Mammary epithelial cell (primary cell): ENCODE results near the gene MMS22L.

ENCODE experiments used
- CTCF ChIP-seq, 2 donors: IDR thresholded peaks in 1 of 2; conservative IDR thresholded peaks in 1 of 2; 2 replicates each; pipeline ENCODE4 v1.5.1; 2011 to 2012; ENCODE audit warnings: inconsistent platforms in 2 of 2, low read length in 2 of 2, mild to moderate bottlenecking in 2 of 2, control low read depth in 1 of 2, low read depth in 1 of 2; ENCODE audit not compliant: insufficient read depth in 1 of 2; ENCODE audit errors: extremely low read depth in 1 of 2
- EZH2 ChIP-seq: IDR thresholded peaks from 2 replicates; pipeline ENCODE4 v1.6.1; 2012; ENCODE audit warnings: low read length, inconsistent platforms, borderline replicate concordance

- TF ChIP-seq CTCF (conservative IDR thresholded peaks at IDR 0.05 in 1 of 2, IDR thresholded peaks at IDR 0.05 in 1 of 2; ENCODE audit: extremely low read depth in 1 of 2, insufficient read depth in 1 of 2, low read depth in 1 of 2, low read length in 2 of 2) (no peak), EZH2 (no peak)
Measured at GRCh38 chr6:97136626-97137358, 146.2 kb downstream of the MMS22L start.
